HepG2 (cell line): ENCODE measurements around the gene PTPRH. TPM values are rescaled to one million over a fixed set of nuclear protein-coding genes. Genes with fewer than 3 reads are reported as not detected.

Experiments used
- KDM5A ChIP-seq: fragments of 200-600 bp; sonication (generic); IDR thresholded peaks from 2 replicates; pipeline ENCODE4 v1.7.0; 2018; ENCODE audit warnings: antibody characterized with exemption, mild to moderate bottlenecking, low read length, borderline replicate concordance
- RXRB ChIP-seq: IDR thresholded peaks from 2 replicates; pipeline ENCODE4 v1.6.1; 2016; ENCODE audit warnings: borderline replicate concordance, missing genetic modification reagents, missing compliant biosample characterization
- SNRNP70 ChIP-seq: fragments of 200-400 bp; formaldehyde crosslinking; IDR thresholded peaks from 2 replicates; pipeline ENCODE4 v1.6.1; 2017; ENCODE audit warnings: mild to moderate bottlenecking, low read depth, low read length, moderate library complexity
- TP53 ChIP-seq: sonication (generic); formaldehyde crosslinking; conservative IDR thresholded peaks from 2 replicates; pipeline ENCODE4 v1.4.0; 2020; ENCODE audit warnings: missing genetic modification reagents
- ZFYVE20 ChIP-seq: sonication (generic); formaldehyde crosslinking; IDR thresholded peaks from 2 replicates; pipeline ENCODE4 v1.8.0; 2023; ENCODE audit warnings: low read depth, mild to moderate bottlenecking, moderate library complexity, missing genetic modification reagents, borderline replicate concordance
- ZNF225 ChIP-seq: sonication (generic); formaldehyde crosslinking; IDR thresholded peaks from 2 replicates; pipeline ENCODE4 v1.4.0; 2020; ENCODE audit warnings: mild to moderate bottlenecking, missing genetic modification reagents
- ZNF234 ChIP-seq: sonication (generic); formaldehyde crosslinking; conservative IDR thresholded peaks from 2 replicates; pipeline ENCODE4 v1.5.1; 2020; ENCODE audit warnings: mild to moderate bottlenecking, missing genetic modification reagents
- ZNF274 ChIP-seq: sonication (generic); formaldehyde crosslinking; IDR thresholded peaks from 2 replicates; pipeline ENCODE4 v1.5.1; 2020; ENCODE audit warnings: mild to moderate bottlenecking, missing genetic modification reagents
- ZNF30 ChIP-seq: sonication (generic); formaldehyde crosslinking; IDR thresholded peaks from 2 replicates; pipeline ENCODE4 v1.5.0; 2020; ENCODE audit warnings: mild to moderate bottlenecking, missing genetic modification reagents
- ZNF766 ChIP-seq: sonication (generic); formaldehyde crosslinking; IDR thresholded peaks from 2 replicates; pipeline ENCODE4 v1.5.0; 2020; ENCODE audit warnings: missing genetic modification reagents, borderline replicate concordance
- ZNF816 ChIP-seq: sonication (generic); formaldehyde crosslinking; IDR thresholded peaks from 2 replicates; pipeline ENCODE4 v1.8.0; 2022; ENCODE audit warnings: missing genetic modification reagents, mild to moderate bottlenecking, borderline replicate concordance
- polyA plus RNA-seq, 8 experiments: library from polyadenylated mRNA; depleted of rRNA in 3 of 8; stranded (reverse) in 7 of 8; unstranded in 1 of 8; fragments of >200 nt; fragmentation: Illumina TruSeq in 4 of 8; extraction: Trizol in 4 of 8; gene quantifications; 2 replicates each; pipeline versions ENCODE4 v1.2.1 to v1.2.3, GENCODE V29; 2011 to 2016; ENCODE audit warnings: low read depth in 4 of 8, missing spikeins in 1 of 8, mixed read lengths in 1 of 8; ENCODE audit not compliant: insufficient read depth in 1 of 8
- total RNA-seq, 5 experiments: library from RNA; depleted of rRNA; stranded (reverse); fragments of >200 nt; fragmentation: Illumina TruSeq; extraction: Trizol; gene quantifications; 2 replicates each; pipeline ENCODE4 v1.2.3, GENCODE V29; 2016; ENCODE audit warnings: low read depth in 1 of 5
- TF ChIP-seq, protein P1 (sequence below): sonication (generic); formaldehyde crosslinking; IDR thresholded peaks from 2 replicates; pipeline ENCODE4 v1.5.0; 2020; ENCODE audit warnings: mild to moderate bottlenecking, missing genetic modification reagents
- TF ChIP-seq, protein P2 (sequence below): sonication (generic); formaldehyde crosslinking; conservative IDR thresholded peaks from 2 replicates; pipeline ENCODE4 v1.8.0; 2022; ENCODE audit warnings: missing genetic modification reagents
- TF ChIP-seq, protein P3 (sequence below), 2 experiments: fragments of 450-650 bp in 1 of 2; sonication (generic) in 1 of 2; formaldehyde crosslinking in 1 of 2; IDR thresholded peaks; 2 replicates each; pipeline versions ENCODE4 v1.6.1 to v1.8.0; 2016 to 2022; ENCODE audit warnings: antibody characterized with exemption in 1 of 2, mild to moderate bottlenecking in 1 of 2, missing genetic modification reagents in 1 of 2

PTPRH gene
- total and polyA plus RNA-seq, 2 of the 13 experiments (the other 11 are each of a cell fraction or from before 2014, with no cell fraction given) = 14.7 to 125 TPM

DNA sequence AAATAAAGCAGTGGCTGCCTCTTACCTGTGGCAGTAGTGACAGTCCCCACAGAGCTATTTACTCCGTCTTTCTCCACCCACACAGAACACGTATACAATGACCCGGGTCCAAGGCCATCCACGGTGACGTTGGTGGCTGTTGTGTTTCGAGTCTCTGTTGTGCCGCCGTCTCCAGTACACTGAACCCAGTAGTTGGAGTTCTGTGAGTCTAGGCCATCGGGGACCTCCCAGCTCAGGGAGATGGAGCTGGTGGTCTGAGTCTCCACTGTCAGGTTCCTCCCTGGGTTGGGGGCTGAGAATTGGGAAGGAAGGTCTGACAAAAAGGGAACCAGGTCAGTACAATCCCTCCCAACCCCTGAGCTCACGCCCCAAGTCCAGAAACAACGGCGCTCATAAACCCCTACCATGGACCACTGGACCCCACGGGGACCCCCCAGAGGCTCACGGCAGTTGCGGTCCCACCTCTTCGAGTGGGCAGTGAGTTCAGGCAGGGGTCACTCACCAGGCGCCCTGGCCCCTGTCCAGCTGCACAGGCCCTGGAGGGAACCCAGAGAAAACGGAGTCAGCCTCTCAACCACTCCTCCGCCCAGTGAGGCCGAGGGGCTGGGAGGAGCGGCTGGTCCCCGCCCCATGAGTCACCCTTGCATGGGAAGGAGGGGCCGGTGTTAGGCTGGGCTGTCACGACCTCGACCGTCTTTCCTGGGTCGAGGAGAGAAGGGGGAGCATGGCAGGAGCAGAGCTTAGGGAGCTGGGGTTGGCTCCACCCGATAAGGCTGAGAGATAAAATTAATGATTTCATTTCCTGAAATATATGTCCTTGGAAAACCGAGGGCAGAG is 2.4 kb downstream of the PTPRH start (continued):
- TF ChIP-seq, protein P1, sequence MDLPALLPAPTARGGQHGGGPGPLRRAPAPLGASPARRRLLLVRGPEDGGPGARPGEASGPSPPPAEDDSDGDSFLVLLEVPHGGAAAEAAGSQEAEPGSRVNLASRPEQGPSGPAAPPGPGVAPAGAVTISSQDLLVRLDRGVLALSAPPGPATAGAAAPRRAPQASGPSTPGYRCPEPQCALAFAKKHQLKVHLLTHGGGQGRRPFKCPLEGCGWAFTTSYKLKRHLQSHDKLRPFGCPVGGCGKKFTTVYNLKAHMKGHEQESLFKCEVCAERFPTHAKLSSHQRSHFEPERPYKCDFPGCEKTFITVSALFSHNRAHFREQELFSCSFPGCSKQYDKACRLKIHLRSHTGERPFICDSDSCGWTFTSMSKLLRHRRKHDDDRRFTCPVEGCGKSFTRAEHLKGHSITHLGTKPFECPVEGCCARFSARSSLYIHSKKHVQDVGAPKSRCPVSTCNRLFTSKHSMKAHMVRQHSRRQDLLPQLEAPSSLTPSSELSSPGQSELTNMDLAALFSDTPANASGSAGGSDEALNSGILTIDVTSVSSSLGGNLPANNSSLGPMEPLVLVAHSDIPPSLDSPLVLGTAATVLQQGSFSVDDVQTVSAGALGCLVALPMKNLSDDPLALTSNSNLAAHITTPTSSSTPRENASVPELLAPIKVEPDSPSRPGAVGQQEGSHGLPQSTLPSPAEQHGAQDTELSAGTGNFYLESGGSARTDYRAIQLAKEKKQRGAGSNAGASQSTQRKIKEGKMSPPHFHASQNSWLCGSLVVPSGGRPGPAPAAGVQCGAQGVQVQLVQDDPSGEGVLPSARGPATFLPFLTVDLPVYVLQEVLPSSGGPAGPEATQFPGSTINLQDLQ (CRISPR knock-in tag) = no peak
- TF ChIP-seq ZNF234 (CRISPR knock-in tag) = no peak
- TF ChIP-seq, protein P2, sequence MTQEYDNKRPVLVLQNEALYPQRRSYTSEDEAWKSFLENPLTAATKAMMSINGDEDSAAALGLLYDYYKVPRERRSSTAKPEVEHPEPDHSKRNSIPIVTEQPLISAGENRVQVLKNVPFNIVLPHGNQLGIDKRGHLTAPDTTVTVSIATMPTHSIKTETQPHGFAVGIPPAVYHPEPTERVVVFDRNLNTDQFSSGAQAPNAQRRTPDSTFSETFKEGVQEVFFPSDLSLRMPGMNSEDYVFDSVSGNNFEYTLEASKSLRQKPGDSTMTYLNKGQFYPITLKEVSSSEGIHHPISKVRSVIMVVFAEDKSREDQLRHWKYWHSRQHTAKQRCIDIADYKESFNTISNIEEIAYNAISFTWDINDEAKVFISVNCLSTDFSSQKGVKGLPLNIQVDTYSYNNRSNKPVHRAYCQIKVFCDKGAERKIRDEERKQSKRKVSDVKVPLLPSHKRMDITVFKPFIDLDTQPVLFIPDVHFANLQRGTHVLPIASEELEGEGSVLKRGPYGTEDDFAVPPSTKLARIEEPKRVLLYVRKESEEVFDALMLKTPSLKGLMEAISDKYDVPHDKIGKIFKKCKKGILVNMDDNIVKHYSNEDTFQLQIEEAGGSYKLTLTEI (CRISPR knock-in tag) = no peak
- no peak for TF ChIP-seq ZNF766 (CRISPR knock-in tag)
- peak; percentile 85 for TF ChIP-seq RXRB
- TF ChIP-seq ZNF274 (CRISPR knock-in tag) = peak; percentile 70; the same call in 1 of the 2 replicates
- 0 out of 2 replicates have a peak, but pooled peaks have one; percentile 38 for TF ChIP-seq ZNF225 (CRISPR knock-in tag)
- TF ChIP-seq TP53 (CRISPR knock-in tag) = no peak
- TF ChIP-seq SNRNP70 = no peak
- TF ChIP-seq ZFYVE20 (CRISPR knock-in tag) = no peak
- TF ChIP-seq, protein P3, sequence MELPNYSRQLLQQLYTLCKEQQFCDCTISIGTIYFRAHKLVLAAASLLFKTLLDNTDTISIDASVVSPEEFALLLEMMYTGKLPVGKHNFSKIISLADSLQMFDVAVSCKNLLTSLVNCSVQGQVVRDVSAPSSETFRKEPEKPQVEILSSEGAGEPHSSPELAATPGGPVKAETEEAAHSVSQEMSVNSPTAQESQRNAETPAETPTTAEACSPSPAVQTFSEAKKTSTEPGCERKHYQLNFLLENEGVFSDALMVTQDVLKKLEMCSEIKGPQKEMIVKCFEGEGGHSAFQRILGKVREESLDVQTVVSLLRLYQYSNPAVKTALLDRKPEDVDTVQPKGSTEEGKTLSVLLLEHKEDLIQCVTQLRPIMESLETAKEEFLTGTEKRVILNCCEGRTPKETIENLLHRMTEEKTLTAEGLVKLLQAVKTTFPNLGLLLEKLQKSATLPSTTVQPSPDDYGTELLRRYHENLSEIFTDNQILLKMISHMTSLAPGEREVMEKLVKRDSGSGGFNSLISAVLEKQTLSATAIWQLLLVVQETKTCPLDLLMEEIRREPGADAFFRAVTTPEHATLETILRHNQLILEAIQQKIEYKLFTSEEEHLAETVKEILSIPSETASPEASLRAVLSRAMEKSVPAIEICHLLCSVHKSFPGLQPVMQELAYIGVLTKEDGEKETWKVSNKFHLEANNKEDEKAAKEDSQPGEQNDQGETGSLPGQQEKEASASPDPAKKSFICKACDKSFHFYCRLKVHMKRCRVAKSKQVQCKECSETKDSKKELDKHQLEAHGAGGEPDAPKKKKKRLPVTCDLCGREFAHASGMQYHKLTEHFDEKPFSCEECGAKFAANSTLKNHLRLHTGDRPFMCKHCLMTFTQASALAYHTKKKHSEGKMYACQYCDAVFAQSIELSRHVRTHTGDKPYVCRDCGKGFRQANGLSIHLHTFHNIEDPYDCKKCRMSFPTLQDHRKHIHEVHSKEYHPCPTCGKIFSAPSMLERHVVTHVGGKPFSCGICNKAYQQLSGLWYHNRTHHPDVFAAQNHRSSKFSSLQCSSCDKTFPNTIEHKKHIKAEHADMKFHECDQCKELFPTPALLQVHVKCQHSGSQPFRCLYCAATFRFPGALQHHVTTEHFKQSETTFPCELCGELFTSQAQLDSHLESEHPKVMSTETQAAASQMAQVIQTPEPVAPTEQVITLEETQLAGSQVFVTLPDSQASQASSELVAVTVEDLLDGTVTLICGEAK (IDR thresholded peaks at IDR 0.05) = no peak
- TF ChIP-seq, protein P3 (CRISPR knock-in tag; IDR thresholded peaks at IDR 0.05) = peak; percentile 78
- TF ChIP-seq KDM5A = peak; percentile 50; the same call in 1 of the 2 replicates
- no peak; the same call in 1 of the 2 replicates for TF ChIP-seq ZNF816 (CRISPR knock-in tag)
- TF ChIP-seq ZNF30 (CRISPR knock-in tag) = no peak
